NCI-H2196 (cell line): Measurements from ENCODE around the gene GRIP1.

Experiments
- DNase-seq: peaks from one replicate; lab custom pipeline; 2025; ENCODE audit not compliant: unreplicated experiment; lab: John Stamatoyannopoulos, UW

GRIP1 gene

DNA sequence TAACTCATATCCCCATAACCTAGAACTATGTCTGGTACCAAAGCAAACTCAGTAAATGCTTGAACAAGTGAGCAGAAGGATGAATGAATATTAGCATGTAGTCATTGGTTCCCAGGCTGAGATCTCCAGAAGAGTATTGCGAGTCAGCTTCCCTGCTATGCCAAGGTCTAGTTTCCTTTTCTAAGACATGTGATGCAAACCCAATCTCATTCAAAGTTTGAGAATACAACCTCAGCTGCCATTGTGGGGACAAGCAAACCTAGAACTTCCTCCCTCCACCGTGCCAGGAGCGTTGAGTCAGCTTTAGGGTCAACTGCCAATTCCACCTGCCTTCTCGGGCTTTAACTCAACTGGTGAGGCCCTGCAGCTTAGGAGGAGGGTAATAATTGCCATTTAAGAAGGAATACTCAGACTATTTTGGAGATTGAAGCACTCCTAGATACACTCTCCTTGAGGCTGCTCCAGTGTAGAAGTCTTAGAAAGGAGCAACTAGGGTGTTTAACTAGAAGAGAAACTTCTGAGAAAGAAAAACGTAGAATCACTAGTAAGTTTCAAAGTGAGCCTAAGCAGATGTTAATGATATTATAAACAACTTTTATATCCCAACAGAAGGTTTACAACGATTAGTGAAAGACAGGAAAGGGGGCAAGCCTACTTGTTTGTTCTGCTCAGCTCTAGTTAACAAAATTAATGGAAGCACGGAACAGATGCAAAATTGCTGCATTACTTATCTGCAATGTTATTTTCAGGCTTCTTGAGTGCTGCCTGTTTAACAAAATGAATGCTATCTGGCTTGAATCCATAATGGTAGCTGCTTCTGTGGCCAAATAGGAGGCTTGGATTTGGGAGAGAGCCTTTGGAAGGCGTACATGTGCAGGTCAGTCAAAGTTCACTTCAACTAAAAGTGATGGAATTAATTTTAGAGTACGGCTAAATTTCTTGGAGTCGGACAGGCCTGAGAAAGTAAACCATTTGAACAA, 279.7 kb downstream of the GRIP1 start:
- DNase-seq = no peak

DNA sequence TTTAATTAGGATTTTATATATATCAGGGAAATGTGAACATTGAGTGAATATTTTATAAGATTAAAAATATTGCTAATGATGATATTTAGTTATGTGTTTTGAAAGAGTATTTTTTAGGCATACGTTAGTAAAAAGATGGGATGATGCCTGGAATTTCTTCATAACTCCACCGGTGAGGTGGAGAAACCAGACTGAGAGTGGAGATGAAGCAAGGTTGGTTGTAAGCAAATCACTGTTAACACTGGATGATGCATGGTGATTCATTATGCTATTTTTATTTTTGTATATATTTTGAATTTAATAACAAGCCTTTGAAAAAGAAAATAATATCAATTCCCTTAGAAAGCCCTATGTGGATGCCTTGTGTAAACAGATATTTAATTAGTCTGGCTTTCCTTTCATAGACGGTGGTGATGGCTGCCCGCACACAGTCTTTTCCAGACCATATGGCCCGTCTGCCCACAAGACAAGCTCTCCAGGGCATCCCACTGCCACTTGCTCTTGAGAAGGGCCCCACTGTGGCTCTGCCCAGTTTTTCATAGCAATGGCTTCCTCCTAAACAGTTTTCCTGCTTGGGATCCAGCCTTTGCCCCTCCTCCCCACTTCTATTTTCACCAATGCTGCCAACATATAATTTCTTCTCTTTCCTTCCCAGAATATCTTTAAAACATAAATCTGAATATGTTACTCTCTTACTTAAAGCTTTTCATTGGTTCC, 281.1 kb downstream of the GRIP1 start:
- DNase-seq = no peak

GRCh38 chr12:66393890-66394289, 285.0 kb downstream of the GRIP1 start:
- no peak for DNase-seq

GRCh38 chr12:66392266-66392915, 286.5 kb downstream of the GRIP1 start:
- no peak for DNase-seq

DNA sequence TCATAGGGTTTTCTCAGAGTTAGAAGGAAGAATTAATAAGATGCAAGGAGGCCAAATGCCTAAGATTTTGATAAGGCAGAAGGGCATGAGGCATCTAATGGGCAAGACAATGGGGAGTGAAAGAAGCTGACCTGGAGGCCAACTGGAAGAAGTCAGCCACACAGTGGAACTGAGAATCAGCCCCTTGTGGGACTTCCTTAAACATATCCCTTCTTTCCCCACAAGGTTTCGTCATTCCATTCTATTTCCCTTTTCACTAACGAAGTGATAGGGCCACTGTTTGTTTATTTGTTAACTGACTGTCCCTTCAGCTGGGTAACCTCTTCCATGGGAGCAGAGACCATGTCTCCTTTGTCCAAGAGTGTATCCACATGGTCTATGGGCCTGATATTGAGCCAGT, 290.4 kb downstream of the GRIP1 start:
- no peak for DNase-seq

DNA sequence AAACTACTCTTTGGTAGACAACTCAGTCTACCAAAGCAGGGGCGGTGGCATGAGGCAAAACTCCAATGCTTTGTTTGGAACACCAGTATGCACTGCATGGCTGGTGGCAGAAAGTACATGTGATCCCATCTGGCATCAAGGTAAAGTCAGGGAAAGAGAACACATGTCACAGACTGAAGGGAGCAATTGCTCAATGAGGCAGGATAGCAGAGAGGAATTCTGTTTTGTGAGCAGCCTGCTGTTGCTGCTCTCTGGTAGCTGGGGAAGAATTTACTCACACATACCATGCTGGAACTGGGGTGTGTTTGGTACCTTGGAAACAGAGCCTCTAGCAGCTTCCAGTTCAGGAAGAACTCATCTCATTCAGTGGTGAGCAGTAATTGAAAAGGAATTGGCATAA, 291.8 kb downstream of the GRIP1 start:
- no peak for DNase-seq

DNA sequence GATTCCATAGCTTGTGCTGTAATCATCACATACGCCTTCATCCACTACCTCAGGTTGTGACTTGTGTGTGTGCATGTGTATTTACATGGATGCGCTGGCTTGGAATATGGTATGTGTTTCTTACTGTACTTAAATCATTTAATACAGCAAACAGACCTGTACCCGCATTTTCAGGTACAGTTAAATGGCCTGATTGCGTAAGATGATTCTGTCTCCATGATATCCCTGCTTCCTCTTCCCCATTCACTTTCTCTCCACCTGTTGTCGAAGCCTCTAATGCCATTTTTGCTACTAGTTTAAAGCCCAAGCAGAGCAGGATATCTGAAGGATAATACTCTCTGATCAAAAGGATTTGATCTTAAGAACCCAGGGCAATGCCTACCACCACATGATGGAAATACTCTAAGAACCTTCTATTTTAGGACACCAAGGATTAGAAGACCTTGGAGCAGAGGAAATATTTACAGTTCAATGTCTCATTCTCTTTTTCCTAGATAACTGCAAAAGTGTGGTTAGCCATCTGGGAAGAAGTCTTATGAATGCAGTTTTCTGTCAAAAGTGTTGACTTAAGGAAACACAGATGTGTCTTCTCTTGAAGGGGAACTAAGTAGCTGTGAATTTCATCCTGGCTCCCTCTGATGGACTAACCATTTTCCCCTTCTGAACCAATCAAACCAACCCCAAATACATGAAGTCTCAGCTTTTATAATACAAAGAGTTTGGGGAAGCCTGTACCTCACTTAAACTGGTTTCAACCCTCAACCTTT, 297.9 kb downstream of the GRIP1 start:
- DNase-seq = no peak

DNA sequence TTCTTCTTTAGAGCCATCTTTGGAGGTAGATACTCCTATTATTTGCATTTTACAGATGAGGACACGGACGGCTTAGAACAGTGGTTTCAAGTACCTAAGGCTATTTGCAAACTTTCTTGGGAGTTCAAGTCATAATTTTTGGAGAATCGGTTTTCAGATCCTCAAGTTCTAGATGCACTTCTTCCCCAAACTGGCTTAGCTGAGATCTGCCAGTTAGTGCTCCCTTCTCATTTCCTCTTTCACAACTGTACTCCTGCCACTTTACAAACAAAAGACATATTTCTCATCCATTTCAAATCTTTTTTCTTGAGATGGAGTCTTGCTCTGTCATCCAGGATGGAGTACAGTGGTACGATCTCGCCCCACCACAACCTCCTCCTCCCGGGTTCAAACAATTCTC, 299.3 kb downstream of the GRIP1 start:
- DNase-seq = no peak

GRCh38 chr12:66375560-66375959, 303.3 kb downstream of the GRIP1 start:
- no peak for DNase-seq

DNA sequence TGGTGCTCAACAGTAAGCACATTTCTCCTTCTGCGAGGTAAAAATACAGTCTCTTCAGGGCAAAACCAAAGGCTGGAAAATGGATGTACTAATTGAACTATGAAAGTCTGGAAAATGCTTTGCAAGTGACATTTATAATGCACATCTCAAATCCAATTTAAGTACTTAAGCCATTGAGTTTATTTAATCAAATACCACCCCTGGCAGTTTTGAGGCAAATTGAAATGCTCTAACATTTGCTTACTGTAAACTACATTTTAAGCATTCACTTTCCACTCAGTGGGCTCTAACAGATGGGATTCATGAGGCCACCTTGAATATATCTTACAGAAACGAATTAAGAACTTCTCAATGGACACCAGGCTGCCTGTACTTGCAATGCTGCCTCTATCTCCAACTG, 306.9 kb downstream of the GRIP1 start:
- DNase-seq = no peak

DNA sequence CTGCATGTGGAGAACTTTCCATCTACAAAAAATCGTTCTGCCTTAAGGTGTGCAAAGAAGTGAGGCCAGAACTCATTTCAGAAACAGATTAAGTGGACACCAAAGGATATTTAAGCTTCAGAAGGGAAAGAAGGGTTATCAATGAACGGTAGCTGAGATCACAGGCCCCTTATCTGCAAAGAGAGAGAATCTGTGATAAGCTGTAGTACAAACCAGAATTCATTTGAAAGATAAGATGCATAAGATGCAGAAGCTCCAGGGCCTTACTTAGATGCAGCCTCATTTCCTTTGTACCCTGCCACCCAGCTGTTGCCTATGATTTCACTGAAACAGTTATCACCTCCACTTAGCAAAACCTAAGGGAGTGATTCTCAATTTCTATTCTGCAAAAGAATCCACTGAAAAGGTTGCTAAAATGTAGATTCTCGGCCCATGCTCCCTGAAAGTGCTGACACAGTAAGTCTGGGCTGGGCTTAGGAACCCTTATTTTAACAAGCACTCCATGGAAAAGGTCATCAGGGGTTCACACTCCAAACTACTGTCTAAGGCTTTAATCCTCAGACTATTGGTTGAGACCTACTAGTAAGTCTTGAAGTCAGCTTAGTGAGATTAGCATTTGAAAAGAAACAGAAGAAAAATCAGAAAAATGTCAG, 311.7 kb downstream of the GRIP1 start:
- DNase-seq = no peak

GRCh38 chr12:66365718-66366490, 313.0 kb downstream of the GRIP1 start:
- DNase-seq = no peak

GRCh38 chr12:66361703-66362102, 317.2 kb downstream of the GRIP1 start:
- DNase-seq = no peak

GRCh38 chr12:66359300-66359699, 319.6 kb downstream of the GRIP1 start:
- no peak for DNase-seq

DNA sequence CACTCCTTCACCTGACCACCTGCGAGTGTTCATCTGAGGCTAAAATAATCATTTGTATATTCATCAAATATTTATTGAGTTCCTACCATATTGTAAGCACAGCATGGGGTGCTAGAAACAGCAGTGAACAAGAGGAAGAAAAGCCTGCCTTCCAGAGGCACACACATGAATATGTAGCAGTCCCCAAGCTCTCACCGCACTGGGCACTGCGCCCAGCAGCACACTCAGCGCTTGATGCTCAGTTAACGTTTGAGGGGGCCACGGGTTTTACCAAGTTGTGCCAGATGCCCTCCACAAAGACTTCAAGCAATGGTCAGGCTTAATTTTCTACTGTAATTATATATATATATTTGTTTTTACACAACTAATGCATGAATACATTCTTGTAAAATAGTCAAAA, 324.6 kb downstream of the GRIP1 start:
- no peak for DNase-seq

DNA sequence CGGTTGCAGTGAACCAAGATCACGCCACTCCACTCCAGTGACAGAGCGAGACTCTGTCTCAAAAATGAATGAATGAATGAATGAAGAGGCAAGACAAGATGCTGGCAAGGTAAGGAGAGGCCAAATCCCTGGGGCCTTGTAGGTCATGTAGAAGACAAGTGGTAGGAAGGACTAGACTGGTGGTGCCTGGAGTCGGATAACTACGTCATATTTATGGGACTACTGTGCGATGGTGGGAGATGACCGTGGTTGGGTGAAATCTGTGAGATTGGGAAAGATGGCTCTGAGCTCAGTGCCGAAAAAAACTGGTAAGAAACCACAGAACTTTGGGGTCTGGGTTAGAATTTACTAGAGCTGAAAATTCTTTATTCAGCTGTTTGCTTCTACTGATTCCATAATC, 326.0 kb downstream of the GRIP1 start:
- no peak for DNase-seq

DNA sequence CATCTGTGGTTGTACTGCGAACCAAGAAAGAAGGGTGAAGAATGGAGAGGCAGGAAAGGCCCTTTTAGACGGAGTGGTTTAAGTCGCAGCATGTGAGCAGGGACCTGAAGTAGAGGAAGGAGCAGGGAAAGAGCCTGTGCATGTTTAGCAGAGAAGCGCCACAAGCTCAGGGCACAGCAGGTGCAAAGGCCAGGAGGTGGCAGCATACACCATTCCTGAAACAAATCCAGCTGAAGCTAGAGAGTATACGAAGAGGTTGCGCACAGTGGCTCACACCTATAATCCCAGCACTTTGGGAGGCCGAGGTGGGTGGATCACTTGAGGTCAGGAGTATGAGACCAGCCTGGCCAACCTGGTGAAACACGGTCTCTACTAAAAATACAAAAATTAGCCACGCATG, 326.7 kb downstream of the GRIP1 start:
- DNase-seq = peak; percentile 23

GRCh38 chr12:66351301-66351700, 327.6 kb downstream of the GRIP1 start:
- DNase-seq = no peak

- DNase-seq = no peak
Observed at GRCh38 chr12:66345956-66346355, 332.9 kb downstream of the GRIP1 start.

DNA sequence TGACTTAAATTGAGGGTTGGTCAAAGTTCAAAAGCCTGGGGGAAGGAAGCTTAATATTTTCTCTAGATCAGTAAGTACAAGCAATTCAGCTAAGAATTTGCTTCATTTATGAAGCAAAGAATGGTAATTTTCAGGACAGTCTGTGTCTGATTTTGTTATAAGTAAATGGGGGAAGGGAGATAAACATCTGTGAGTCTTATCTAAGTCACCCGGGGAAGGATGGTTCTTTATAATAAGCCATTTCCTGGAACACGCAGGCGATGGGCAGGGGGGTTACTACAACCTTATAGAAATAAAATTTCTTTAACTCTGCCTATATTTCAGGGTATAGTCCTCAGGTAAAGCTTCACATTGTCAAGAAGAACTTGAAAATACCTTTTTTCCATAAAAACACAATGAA, 333.7 kb downstream of the GRIP1 start:
- no peak for DNase-seq
